Spleen (tissue), 11 donors: Measurements from ENCODE around the gene NR3C1. TPM values are rescaled to one million over a fixed set of nuclear protein-coding genes. Genes with fewer than 3 reads are reported as not detected.

Experiments
- DNase-seq: peaks from one replicate; pipeline ENCODE4 v3.0.0-alpha.2; 2020
- H3K27ac ChIP-seq, 8 donors: fragments of 200-600 bp; sonication (generic) in 7 of 8; 1 replicate in 4 of 8; 2 replicates in 4 of 8; pipeline versions ENCODE4 v1.5.0 to v1.8.0; 2016 to 2021; ENCODE audit warnings: inconsistent platforms in 4 of 8, mild to moderate bottlenecking in 4 of 8, moderate library complexity in 1 of 8
- H3K27me3 ChIP-seq, 7 donors: fragments of 200-600 bp; sonication (generic) in 6 of 7; replicated peaks in 1 of 7; 1 replicate in 4 of 7; 2 replicates in 3 of 7; pipeline versions ENCODE4 v1.5.0 to v1.8.0; 2016 to 2021; ENCODE audit warnings: inconsistent platforms in 3 of 7, mild to moderate bottlenecking in 1 of 7
- H3K36me3 ChIP-seq, 6 donors: fragments of 200-600 bp; sonication (generic) in 5 of 6; 1 replicate in 4 of 6; 2 replicates in 2 of 6; pipeline versions ENCODE4 v1.5.0 to v1.8.0; 2016 to 2021; ENCODE audit warnings: inconsistent platforms in 2 of 6
- H3K4me1 ChIP-seq, 6 donors: fragments of 200-600 bp; sonication (generic) in 5 of 6; 1 replicate in 3 of 6; 2 replicates in 3 of 6; pipeline versions ENCODE4 v1.5.0 to v1.8.0; 2016 to 2021; ENCODE audit warnings: inconsistent platforms in 3 of 6
- H3K4me3 ChIP-seq, 8 donors: fragments of 200-600 bp; sonication (generic) in 7 of 8; 1 replicate in 4 of 8; 2 replicates in 4 of 8; pipeline versions ENCODE4 v1.5.0 to v1.8.0; 2016 to 2021; ENCODE audit warnings: inconsistent platforms in 4 of 8, mild to moderate bottlenecking in 4 of 8, moderate library complexity in 2 of 8
- H3K9me3 ChIP-seq, 8 donors: fragments of 200-600 bp; sonication (generic) in 7 of 8; 1 replicate in 4 of 8; 2 replicates in 4 of 8; pipeline versions ENCODE4 v1.5.0 to v1.8.0; 2016 to 2021; ENCODE audit warnings: inconsistent platforms in 4 of 8
- POLR2A ChIP-seq, 3 donors: fragments of 450-650 bp; IDR thresholded peaks; one replicate each; pipeline ENCODE4 v1.5.1; 2017; ENCODE audit warnings: antibody characterized with exemption in 3 of 3, mild to moderate bottlenecking in 1 of 3
- POLR2AphosphoS5 ChIP-seq, 3 donors: sonication (generic); formaldehyde crosslinking; IDR thresholded peaks; one replicate each; pipeline ENCODE4 v1.5.1; 2017; ENCODE audit warnings: antibody characterized with exemption in 3 of 3
- WGBS, 5 donors: extraction: QIAGEN DNeasy Blood & Tissue Kit in 3 of 5; methylation state at CpG; one replicate each; pipeline versions ENCODE4 v1.1.5 to v1.1.7; 2013 to 2018; 5-methylcytosine and 5-hydroxymethylcytosine counted together
- intact Hi-C: fragments of 100-400 bp; cut with DNase I; formaldehyde crosslinking; loops from one replicate; pipeline ENCODE4 v1.15.0; 2023; ENCODE audit warnings: low total_unique reads
- polyA plus RNA-seq, 3 donors: library from polyadenylated mRNA; stranded (reverse); fragments of 200-250 nt; gene quantifications; one replicate each; pipeline ENCODE4 v1.2.1, GENCODE V29; 2013
- total RNA-seq, 7 donors: library from RNA; depleted of rRNA in 3 of 7; stranded (reverse); fragments of >200 nt in 3 of 7; fragmentation: NEBNext Ultra II Directional in 4 of 7; extraction: Animal tissue kit (Norgen Biotek cat#: 25700) in 4 of 7; gene quantifications; one replicate each; pipeline versions ENCODE4 v1.1.0 to v1.2.1, GENCODE V29; 2016 to 2021
- TF ChIP-seq, protein P1 (sequence below), 11 experiments: fragments of 200-600 bp in 7 of 11; fragments of 450-650 bp in 4 of 11; sonication (generic) in 4 of 11; IDR thresholded peaks in 8 of 11; conservative IDR thresholded peaks in 3 of 11; 1 replicate in 7 of 11; 2 replicates in 4 of 11; pipeline versions ENCODE4 v1.4.0 to v1.8.0; 2016 to 2021; ENCODE audit warnings: antibody characterized with exemption in 11 of 11, inconsistent platforms in 4 of 11, mild to moderate bottlenecking in 1 of 11
- donor health status: healthy with polysubstance abuse.
- donor health status: DM: no; HTN: no; CAD: no; lungs with moderate emphysema.
- donor health status: DM: no; HTN: no; CAD: no.
- donor health status: Bipolar disorder and iron deficiency.
- donor health status: healthy.
- donor health status: DM: no; HTN: no; CAD: no.
- donor health status: DM: yes; HTN: yes; CAD: no.

Gene NR3C1
- total and polyA plus RNA-seq, 10 donors = 18.2 to 97.8 (median 71.2) TPM

DNA sequence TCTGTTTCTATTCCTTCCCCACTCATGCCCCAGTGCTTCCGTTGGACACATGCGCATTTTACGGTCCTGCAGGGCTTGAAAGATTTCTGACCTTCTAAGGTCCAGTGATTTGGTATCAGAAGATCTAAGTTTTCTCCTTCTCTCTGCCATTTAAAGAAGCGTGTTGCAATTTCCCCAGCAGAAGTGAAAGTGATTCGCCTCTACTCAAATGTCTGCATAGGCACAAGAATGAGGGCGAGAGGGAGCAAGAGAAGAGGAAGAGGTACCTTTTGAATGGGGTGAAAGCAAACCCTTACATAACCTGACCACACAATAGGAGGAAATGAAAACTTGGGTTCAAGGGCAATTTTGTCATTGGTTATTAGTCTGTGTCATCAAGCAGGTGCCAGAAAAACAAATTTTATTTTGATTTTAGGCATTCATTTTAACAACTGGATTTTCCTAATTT, 31.7 kb upstream of the NR3C1 start:
- Histone ChIP-seq H3K27ac (peak overlapping the region; percentile 14 to 88 (median 82)), H3K4me3 (peak overlapping the region; percentile 1 to 65 (median 31)), H3K9me3 (no peaks in the 10 kb centered on the region), H3K4me1 (peaks cover 13 to 51% (median 29%) of the 10 kb centered on the region in 6 donors), H3K36me3 (no peaks in the 10 kb centered on the region), H3K27me3 (no peaks in the 10 kb centered on the region)
- WGBS, 5 donors = 1 to 11% (median 7%) methylated on average over 6 of the region's 6 CpGs
- intact Hi-C loops = no loop called here
- TF ChIP-seq POLR2A (IDR thresholded peaks at IDR 0.05) (peak in 1 of 3 donors; percentile 37), POLR2AphosphoS5 (IDR thresholded peaks at IDR 0.05) (peak in 1 of 3 donors; percentile 81)
- TF ChIP-seq, protein P1, sequence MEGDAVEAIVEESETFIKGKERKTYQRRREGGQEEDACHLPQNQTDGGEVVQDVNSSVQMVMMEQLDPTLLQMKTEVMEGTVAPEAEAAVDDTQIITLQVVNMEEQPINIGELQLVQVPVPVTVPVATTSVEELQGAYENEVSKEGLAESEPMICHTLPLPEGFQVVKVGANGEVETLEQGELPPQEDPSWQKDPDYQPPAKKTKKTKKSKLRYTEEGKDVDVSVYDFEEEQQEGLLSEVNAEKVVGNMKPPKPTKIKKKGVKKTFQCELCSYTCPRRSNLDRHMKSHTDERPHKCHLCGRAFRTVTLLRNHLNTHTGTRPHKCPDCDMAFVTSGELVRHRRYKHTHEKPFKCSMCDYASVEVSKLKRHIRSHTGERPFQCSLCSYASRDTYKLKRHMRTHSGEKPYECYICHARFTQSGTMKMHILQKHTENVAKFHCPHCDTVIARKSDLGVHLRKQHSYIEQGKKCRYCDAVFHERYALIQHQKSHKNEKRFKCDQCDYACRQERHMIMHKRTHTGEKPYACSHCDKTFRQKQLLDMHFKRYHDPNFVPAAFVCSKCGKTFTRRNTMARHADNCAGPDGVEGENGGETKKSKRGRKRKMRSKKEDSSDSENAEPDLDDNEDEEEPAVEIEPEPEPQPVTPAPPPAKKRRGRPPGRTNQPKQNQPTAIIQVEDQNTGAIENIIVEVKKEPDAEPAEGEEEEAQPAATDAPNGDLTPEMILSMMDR (IDR thresholded peaks at IDR 0.05 in 8 of 11, conservative IDR thresholded peaks at IDR 0.05 in 3 of 11) = no peak
- DNase-seq = no peak

DNA sequence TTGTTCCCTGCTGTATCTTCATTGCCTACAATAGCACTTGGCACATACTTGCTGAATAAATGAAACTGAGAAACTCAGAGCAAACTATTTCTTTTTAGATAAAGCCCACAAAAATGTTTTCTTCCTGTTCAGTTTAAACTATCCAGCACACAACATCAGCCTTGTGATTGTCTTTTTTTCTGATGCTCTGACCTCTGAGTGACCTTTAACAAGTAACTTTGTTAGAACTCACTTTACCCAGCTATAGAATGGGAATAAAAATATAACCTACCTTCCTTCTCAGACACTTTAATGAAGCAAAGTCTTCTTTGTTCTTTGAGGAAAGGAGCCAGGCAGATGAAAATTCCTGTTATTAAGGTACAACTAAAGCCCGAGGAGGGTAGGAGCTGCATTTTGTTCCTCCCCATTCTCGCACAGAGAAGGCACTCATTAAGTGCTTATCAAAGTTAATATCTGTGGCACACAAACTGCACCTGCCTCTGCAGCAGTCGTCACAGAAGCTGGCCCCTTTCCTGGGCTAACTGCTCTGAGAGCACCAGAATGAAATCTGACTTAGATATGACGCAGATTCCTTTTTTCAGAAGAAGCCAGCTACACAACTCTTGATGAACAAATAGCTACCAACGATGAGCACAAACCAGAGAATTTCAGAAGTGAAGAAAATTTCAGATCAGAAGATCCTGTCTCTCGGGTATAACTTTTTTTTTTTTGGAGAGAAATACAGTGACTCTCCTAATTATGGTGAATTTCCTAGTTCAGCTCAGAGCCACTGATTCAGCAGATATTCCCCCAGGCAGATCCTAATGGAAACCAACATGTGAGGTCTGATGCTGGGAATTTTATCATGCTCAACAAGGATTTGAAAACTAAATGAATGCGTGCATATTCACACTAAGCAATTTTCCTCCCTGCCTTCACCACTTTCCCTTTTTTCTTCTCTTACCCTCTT, 31.0 kb upstream of the NR3C1 start:
- H3K9me3 ChIP-seq = no peaks in the 10 kb centered on the region
- no peaks in the 10 kb centered on the region for H3K36me3 ChIP-seq
- H3K27ac ChIP-seq = peak overlapping the region; percentile 14 to 88 (median 82)
- peak; percentile 78 for DNase-seq
- peak overlapping the region; percentile 1 to 65 (median 31) for H3K4me3 ChIP-seq
- TF ChIP-seq, protein P1 (IDR thresholded peaks at IDR 0.05 in 8 of 11, conservative IDR thresholded peaks at IDR 0.05 in 3 of 11) = no peak
- TF ChIP-seq POLR2AphosphoS5 (IDR thresholded peaks at IDR 0.05) (peak in 1 of 3 donors; percentile 65), POLR2A (IDR thresholded peaks at IDR 0.05) (no peak)
- H3K4me1 ChIP-seq = peaks cover 13 to 53% (median 29%) of the 10 kb centered on the region in 6 donors
- H3K27me3 ChIP-seq = no peaks in the 10 kb centered on the region
- intact Hi-C loops = no loop called here
- WGBS, 5 donors = 23 to 32% (median 25%) methylated on average over 7 of the region's 7 CpGs

DNA sequence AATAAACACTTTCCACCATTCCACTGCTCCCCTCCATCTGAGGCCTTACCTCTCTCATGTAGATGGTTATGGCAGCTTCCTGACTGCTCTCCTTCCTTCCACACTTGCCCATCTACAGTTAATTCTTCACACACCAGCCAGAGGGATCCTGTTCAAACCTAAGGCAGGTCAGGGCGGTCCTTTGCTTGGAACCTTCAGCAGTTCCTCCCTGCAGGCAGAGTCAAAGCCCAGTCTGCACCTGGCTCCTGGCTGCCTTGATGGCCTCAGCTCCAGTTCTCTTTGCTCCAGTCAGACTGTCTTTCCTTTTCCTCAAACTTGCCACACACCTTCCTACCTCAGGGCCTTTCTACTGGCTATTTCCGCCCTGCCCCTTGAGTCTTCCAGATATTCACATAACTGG, 30.2 kb upstream of the NR3C1 start:
- H3K4me3 ChIP-seq = peak overlapping the region in 1 of 8 donors; percentile 65
- H3K4me1 ChIP-seq = peaks cover 13 to 61% (median 31%) of the 10 kb centered on the region in 6 donors
- intact Hi-C loops = no loop called here
- TF ChIP-seq, protein P1 (IDR thresholded peaks at IDR 0.05 in 8 of 11, conservative IDR thresholded peaks at IDR 0.05 in 3 of 11) = no peak
- TF ChIP-seq POLR2A (IDR thresholded peaks at IDR 0.05) (no peak), POLR2AphosphoS5 (IDR thresholded peaks at IDR 0.05) (no peak)
- DNase-seq = no peak
- no peaks in the 10 kb centered on the region for H3K36me3 ChIP-seq
- peak overlapping the region in 7 of 8 donors; percentile 77 to 88 (median 84) for H3K27ac ChIP-seq
- 88 to 93% (median 92%) methylated on average over 2 of the region's 2 CpGs for WGBS, 5 donors
- no peaks in the 10 kb centered on the region for H3K9me3 ChIP-seq
- no peaks in the 10 kb centered on the region for H3K27me3 ChIP-seq
